ENCODE data around the gene ARPC1A.

ARPC1A gene

GRCh38 chr7:99390941-99391602 is 65.4 kb downstream of the ARPC1A start:
- DNase-seq = no peak

GRCh38 chr7:99392046-99392445 is 66.3 kb downstream of the ARPC1A start:
- no peak for DNase-seq

GRCh38 chr7:99392659-99393354 is 67.1 kb downstream of the ARPC1A start:
- no peak for DNase-seq

- no peak for DNase-seq
These were observed 67.9 kb downstream of the ARPC1A start for GRCh38 chr7:99393355-99394187.

- no peak for DNase-seq
These were observed 68.4 kb downstream of the ARPC1A start for GRCh38 chr7:99394188-99394502.

- DNase-seq = no peak
These were observed 70.1 kb downstream of the ARPC1A start for GRCh38 chr7:99395616-99396327.

GRCh38 chr7:99396418-99397296 is 71.0 kb downstream of the ARPC1A start:
- DNase-seq = no peak

- DNase-seq = no peak
These were observed 71.7 kb downstream of the ARPC1A start for GRCh38 chr7:99397297-99397983.

GRCh38 chr7:99398891-99399445 is 73.3 kb downstream of the ARPC1A start:
- DNase-seq = no peak

- no peak for DNase-seq
These were observed 73.9 kb downstream of the ARPC1A start for GRCh38 chr7:99399597-99399996.

GRCh38 chr7:99402854-99403253 is 77.2 kb downstream of the ARPC1A start:
- no peak for DNase-seq

GRCh38 chr7:99403764-99404163 is 78.1 kb downstream of the ARPC1A start:
- no peak for DNase-seq

GRCh38 chr7:99404235-99404976 is 78.7 kb downstream of the ARPC1A start:
- no peak for DNase-seq

- DNase-seq = no peak
These were observed 79.3 kb downstream of the ARPC1A start for GRCh38 chr7:99404977-99405320.

- no peak for DNase-seq
These were observed 80.9 kb downstream of the ARPC1A start for GRCh38 chr7:99406557-99406956.

- peak; percentile 43 for DNase-seq
These were observed 82.2 kb downstream of the ARPC1A start for GRCh38 chr7:99407872-99408378.

GRCh38 chr7:99408379-99409191 is 82.9 kb downstream of the ARPC1A start, which contains the start of the genes BUD31 and PDAP1:
BUD31 (plus strand) TSS chr7:99408969; CDS start chr7:99411093, 2,124 bp downstream.
PDAP1 (minus strand) TSS chr7:99408597; CDS start chr7:99408548, 49 bp downstream.
- DNase-seq = peak; percentile 91

- DNase-seq = peak; percentile 17
These were observed 83.5 kb downstream of the ARPC1A start for GRCh38 chr7:99409192-99409572.

- DNase-seq = no peak
These were observed 84.1 kb downstream of the ARPC1A start for GRCh38 chr7:99409806-99410205.

All from kidney glomerular epithelial cell (primary cell).